OCI-LY7 (cell line): ENCODE results near the gene ANTKMT. TPM values are rescaled to one million over a fixed set of nuclear protein-coding genes. Genes with fewer than 3 reads are reported as not detected.

Experiments used
- Bru-seq: library from RNA; stranded (reverse); fragments of 400-500 nt; gene quantifications from one replicate; lab custom pipeline; 2021; lab: Mats Ljungman, UMichigan
- BruChase-seq, 2 experiments: library from RNA; stranded (reverse); fragments of 400-500 nt; gene quantifications; one replicate each; lab custom pipeline; 2021; lab: Mats Ljungman, UMichigan
- BruUV-seq: library from RNA; stranded (reverse); fragments of 400-500 nt; replicated peaks from 2 replicates; lab custom pipeline; 2021; lab: Mats Ljungman, UMichigan
- CTCF ChIA-PET: fragments of 300-600 bp; sonication (Branson Sonifier 250); formaldehyde crosslinking; loops from one replicate; lab custom pipeline; 2022; ENCODE audit warnings: antibody characterized with exemption; ENCODE audit not compliant: unreplicated experiment; lab: Charles Lee
- POLR2A ChIA-PET: fragments of 300-600 bp; sonication (Branson Sonifier 250); formaldehyde crosslinking; loops from one replicate; lab custom pipeline; 2022; ENCODE audit warnings: antibody characterized with exemption; lab: Charles Lee
- DNase-seq: peaks from one replicate; pipeline ENCODE4 v3.0.0-alpha.2; 2015; ENCODE audit warnings: low spot score
- H2AFZ ChIP-seq: fragments of 200-600 bp; sonication (generic), shearing (Covaris generic); 2 replicates; pipeline ENCODE4 v1.6.1; 2014; ENCODE audit warnings: mild to moderate bottlenecking, antibody characterized with exemption, low read length, moderate library complexity
- H3K27ac ChIP-seq: fragments of 200-600 bp; sonication (generic); 2 replicates; pipeline ENCODE4 v1.5.1; 2014; ENCODE audit warnings: mixed run types, low read depth, mild to moderate bottlenecking, moderate library complexity, low read length, inconsistent platforms; ENCODE audit not compliant: poor library complexity, severe bottlenecking
- H3K36me3 ChIP-seq: fragments of 200-600 bp; sonication (generic); 2 replicates; pipeline ENCODE4 v1.6.1; 2014; ENCODE audit warnings: mild to moderate bottlenecking, antibody characterized with exemption, low read length, moderate library complexity, mixed read lengths; ENCODE audit not compliant: insufficient read depth
- H3K4me1 ChIP-seq: fragments of 200-600 bp; sonication (generic); 2 replicates; pipeline ENCODE4 v1.5.1; 2014; ENCODE audit warnings: mild to moderate bottlenecking, low read length; ENCODE audit not compliant: insufficient read depth, poor library complexity, severe bottlenecking
- H3K4me2 ChIP-seq: fragments of 200-600 bp; sonication (generic); 2 replicates; pipeline ENCODE4 v1.6.1; 2014; ENCODE audit warnings: mild to moderate bottlenecking, low read length
- H3K4me3 ChIP-seq: fragments of 200-600 bp; sonication (generic); 2 replicates; pipeline ENCODE4 v1.5.1; 2014; ENCODE audit warnings: mild to moderate bottlenecking, low read depth, low read length; ENCODE audit not compliant: poor library complexity, severe bottlenecking
- H3K79me2 ChIP-seq: fragments of 200-600 bp; sonication (generic); 2 replicates; pipeline ENCODE4 v1.6.1; 2016; ENCODE audit warnings: low read depth, mild to moderate bottlenecking, low read length, moderate library complexity, mixed read lengths; ENCODE audit not compliant: insufficient read depth
- H3K9me2 ChIP-seq: fragments of 200-600 bp; sonication (generic); 2 replicates; pipeline ENCODE4 v1.6.1; 2016; ENCODE audit warnings: mild to moderate bottlenecking, low read length, mixed read lengths; ENCODE audit not compliant: insufficient read depth
- H3K9me3 ChIP-seq: fragments of 200-600 bp; sonication (generic); 2 replicates; pipeline ENCODE4 v1.6.1; 2014; ENCODE audit warnings: mild to moderate bottlenecking, mixed run types, low read length, mixed read lengths
- H4K20me1 ChIP-seq: fragments of 200-600 bp; sonication (generic); 2 replicates; pipeline ENCODE4 v1.6.1; 2014; ENCODE audit warnings: mild to moderate bottlenecking, antibody characterized with exemption, low read length, moderate library complexity, mixed read lengths; ENCODE audit not compliant: insufficient read depth
- EZH2phosphoT487 ChIP-seq: fragments of 200-600 bp; sonication (generic); IDR thresholded peaks from 2 replicates; pipeline ENCODE4 v1.6.1; 2018; ENCODE audit warnings: low read depth, borderline replicate concordance, mild to moderate bottlenecking, mixed run types, antibody characterized with exemption, low read length, moderate library complexity, mixed read lengths
- intact Hi-C: fragments of 100-400 bp; cut with micrococcal nuclease; formaldehyde crosslinking; loops from one replicate; pipeline ENCODE4 v1.10.0; 2022; ENCODE audit not compliant: unreplicated experiment
- long read RNA-seq: library from polyadenylated mRNA; stranded (forward); transcript quantifications from one replicate; pipeline ENCODE4 v2.0.0, GENCODE V29; 2022
- total RNA-seq, 2 experiments: library from RNA; depleted of rRNA in 1 of 2; stranded (reverse); fragments of >200 nt in 1 of 2; shearing (Covaris generic) in 1 of 2; gene quantifications; 2 replicates each; pipeline ENCODE4 v1.2.3, GENCODE V29; 2014 to 2022
- TF ChIP-seq, protein P1 (sequence below): fragments of 200-600 bp; sonication (generic); conservative IDR thresholded peaks from 2 replicates; pipeline ENCODE4 v1.5.1; 2014; ENCODE audit warnings: mild to moderate bottlenecking, antibody characterized with exemption, low read length, moderate library complexity, mixed read lengths

ANTKMT gene, protein sequence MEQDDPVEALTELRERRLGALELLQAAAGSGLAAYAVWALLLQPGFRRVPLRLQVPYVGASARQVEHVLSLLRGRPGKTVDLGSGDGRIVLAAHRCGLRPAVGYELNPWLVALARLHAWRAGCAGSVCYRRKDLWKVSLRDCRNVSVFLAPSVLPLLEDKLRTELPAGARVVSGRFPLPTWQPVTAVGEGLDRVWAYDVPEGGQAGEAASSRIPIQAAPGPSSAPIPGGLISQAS
- total RNA-seq (2014; rRNA removed; shearing (Covaris generic)) (44.8 and 51.3 TPM in 2 replicates), total RNA-seq (2022) (45.5 and 46.5 TPM in 2 replicates), Bru-seq, nascent RNA (percentile 52 among the genes with signal in this experiment), BruChase-seq, experiment 1, labeled RNA remaining after a 6-hour chase (percentile 63 among the genes with signal in this experiment), BruChase-seq, experiment 2, labeled RNA remaining after a 2-hour chase (percentile 61 among the genes with signal in this experiment)
- long read RNA-seq, transcript FAM173A-201 (4 exons, 806 nt) = minor isoform, 6 of 46 reads
- long read RNA-seq, transcript FAM173A-207 (5 exons, 1,052 nt) = major isoform, 16 of 46 reads
- long read RNA-seq, transcript FAM173A-205 (3 exons, 1,686 nt) = minor isoform, 6 of 46 reads
- long read RNA-seq, partial matches to known transcripts = 11 of 46 reads
- long read RNA-seq, other reads (novel, unspliced or antisense) = 6 of 46 reads

GRCh38 chr16:720990-721764, at the start of gene ANTKMT:
TSS of gene ANTKMT (plus strand) at chr16:721146. CDS start at chr16:721275, 129 bp downstream.
- H3K27ac ChIP-seq = peak within 1 kb of the TSS; percentile 93
- H3K4me3 ChIP-seq = peak within 1 kb of the TSS; percentile 95
- DNase-seq = peak; percentile 96
- H3K36me3 ChIP-seq = 0 out of 2 replicates have a peak, but pooled peaks cover 10% of the 10 kb centered on the region
- intact Hi-C loops = loop anchor here (2.0 to 5.0 kb wide), 2 partner anchors 18 to 39 kb away; partner anchors contain the start of genes JMJD8 and STUB1
- H2AFZ ChIP-seq = peak within 1 kb of the TSS; percentile 31; the same call in 1 of the 2 replicates
- H4K20me1 ChIP-seq = no peaks in the 10 kb centered on the region
- BruUV-seq = no TSS peak
- H3K9me2 ChIP-seq = no peaks in the 10 kb centered on the region
- ChIA-PET POLR2A (interaction anchor here (0.6 to 3.2 kb wide), 5 partner anchors 9 to 991 kb away, joined by 4 to 26 read pairs (median 5); partner anchors contain the start of genes CHTF18 and RPUSD1), CTCF (interaction anchor here (0.5 to 0.7 kb wide), 2 partner anchors 16 to 1434 kb away, joined by 3 to 4 read pairs; partner anchors contain the start of gene TRAF7)
- TF ChIP-seq, protein P1, sequence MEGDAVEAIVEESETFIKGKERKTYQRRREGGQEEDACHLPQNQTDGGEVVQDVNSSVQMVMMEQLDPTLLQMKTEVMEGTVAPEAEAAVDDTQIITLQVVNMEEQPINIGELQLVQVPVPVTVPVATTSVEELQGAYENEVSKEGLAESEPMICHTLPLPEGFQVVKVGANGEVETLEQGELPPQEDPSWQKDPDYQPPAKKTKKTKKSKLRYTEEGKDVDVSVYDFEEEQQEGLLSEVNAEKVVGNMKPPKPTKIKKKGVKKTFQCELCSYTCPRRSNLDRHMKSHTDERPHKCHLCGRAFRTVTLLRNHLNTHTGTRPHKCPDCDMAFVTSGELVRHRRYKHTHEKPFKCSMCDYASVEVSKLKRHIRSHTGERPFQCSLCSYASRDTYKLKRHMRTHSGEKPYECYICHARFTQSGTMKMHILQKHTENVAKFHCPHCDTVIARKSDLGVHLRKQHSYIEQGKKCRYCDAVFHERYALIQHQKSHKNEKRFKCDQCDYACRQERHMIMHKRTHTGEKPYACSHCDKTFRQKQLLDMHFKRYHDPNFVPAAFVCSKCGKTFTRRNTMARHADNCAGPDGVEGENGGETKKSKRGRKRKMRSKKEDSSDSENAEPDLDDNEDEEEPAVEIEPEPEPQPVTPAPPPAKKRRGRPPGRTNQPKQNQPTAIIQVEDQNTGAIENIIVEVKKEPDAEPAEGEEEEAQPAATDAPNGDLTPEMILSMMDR = no peak
- no peak for TF ChIP-seq EZH2phosphoT487
- H3K9me3 ChIP-seq = no peaks in the 10 kb centered on the region
- H3K4me1 ChIP-seq = peaks cover 62% of the 10 kb centered on the region
- H3K4me2 ChIP-seq = peak within 1 kb of the TSS; percentile 88
- no peaks in the 10 kb centered on the region for H3K79me2 ChIP-seq

DNA sequence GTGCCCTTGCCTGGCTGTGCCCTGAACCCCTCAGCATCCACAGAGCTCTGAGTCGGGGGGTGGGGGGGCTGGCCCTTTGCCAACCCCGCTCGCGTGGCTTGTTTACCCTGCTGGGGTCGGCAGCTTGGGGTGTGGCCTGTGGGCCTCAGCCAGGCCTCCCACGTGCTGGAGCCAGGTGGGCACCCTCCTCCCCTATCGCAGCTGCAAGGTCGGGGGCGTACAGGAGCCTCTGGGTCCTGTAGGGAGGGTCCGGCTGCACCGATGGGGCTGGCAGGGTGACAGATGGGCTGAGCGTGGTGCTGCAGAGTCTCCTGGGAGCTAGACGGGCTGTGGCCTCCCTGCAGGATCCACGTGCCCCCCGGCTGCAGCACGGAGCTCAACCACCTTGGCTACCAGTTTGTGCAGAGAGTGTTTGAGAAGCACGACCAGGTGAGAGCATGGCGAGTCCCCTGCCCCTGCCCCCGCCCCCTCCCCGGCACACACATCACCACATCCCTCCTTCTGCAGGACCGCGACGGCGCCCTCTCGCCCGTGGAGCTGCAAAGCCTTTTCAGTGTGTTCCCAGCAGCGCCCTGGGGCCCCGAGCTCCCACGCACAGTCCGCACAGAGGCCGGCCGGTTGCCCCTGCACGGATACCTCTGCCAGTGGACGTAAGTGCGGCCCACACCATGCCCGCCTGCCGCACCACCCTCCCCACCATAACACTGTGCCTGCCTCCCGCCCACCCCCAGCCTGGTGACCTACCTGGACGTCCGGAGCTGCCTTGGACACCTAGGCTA, 49.4 kb upstream of the ANTKMT start:
- Histone ChIP-seq H3K27ac (no peak overlapping the region), H3K9me2 (no peaks in the 10 kb centered on the region), H3K9me3 (no peaks in the 10 kb centered on the region), H3K36me3 (peaks cover 45% of the 10 kb centered on the region), H3K4me2 (no peak overlapping the region), H2AFZ (no peak overlapping the region), H3K4me3 (no peak overlapping the region), H3K4me1 (peaks cover 14% of the 10 kb centered on the region), H4K20me1 (no peaks in the 10 kb centered on the region), H3K79me2 (peaks cover 12% of the 10 kb centered on the region; the same call in 1 of the 2 replicates)
- TF ChIP-seq, protein P1 = no peak
- intact Hi-C loops = no loop called here
- no peak for DNase-seq
- ChIA-PET POLR2A (interaction anchor here (0.6 kb wide), 1 partner anchor 587 kb away, joined by 4 read pairs; no protein-coding TSS in a partner anchor), CTCF (no interaction called here)
- BruUV-seq = no TSS peak
